K562 (cell line): ENCODE data around the gene SLC19A1. TPM values are rescaled to one million over a fixed set of nuclear protein-coding genes. Genes with fewer than 3 reads are reported as not detected.

Experiments
- ATAC-seq: fragments of 200-7000 bp; cut with Tn5 transposase; 3 replicates; pipeline ENCODE4 v1.9.1; 2020; ENCODE audit warnings: moderate library complexity
- BruUV-seq: library from RNA; stranded (reverse); fragments of 400-500 nt; replicated peaks from 2 replicates; lab custom pipeline; 2021; lab: Mats Ljungman, UMichigan
- CTCF ChIA-PET: fragments of 300-600 bp; formaldehyde crosslinking; extraction: SDS; loops from one replicate; lab custom pipeline; 2021; ENCODE audit warnings: low intra/inter-chr PET ratio; lab: Yijun Ruan, JAX
- POLR2A ChIA-PET: fragments of 300-600, 350-650 bp; sonication (Branson Sonifier 250); formaldehyde crosslinking; extraction: SDS; loops from one replicate; lab custom pipeline; 2021; ENCODE audit warnings: antibody characterized with exemption, inconsistent platforms; lab: Yijun Ruan, JAX
- DNase-seq, 4 experiments: peaks; one replicate each; pipeline versions ENCODE4 v3.0.0 to v3.0.0-alpha.2; 2011 to 2018; ENCODE audit warnings: low spot score in 3 of 4, mixed read lengths in 3 of 4; ENCODE audit errors: extremely low read depth in 1 of 4
- FAIRE-seq: peaks from 2 replicates; lab custom pipeline; 2011; peaks lifted over from hg19 to GRCh38; lab: Jason Lieb, UNC
- H2AFZ ChIP-seq: 2 replicates; pipeline ENCODE4 v1.6.0; 2011; ENCODE audit warnings: low read depth, low read length, control low read depth, inconsistent platforms
- H3K27ac ChIP-seq: fragments of 200-600 bp; 3 replicates; pipeline ENCODE4 v1.8.0; 2011; ENCODE audit warnings: low read depth, mild to moderate bottlenecking, control low read depth, inconsistent platforms, low read length, moderate library complexity, mixed read lengths; ENCODE audit errors: extremely low read depth
- H3K27me3 ChIP-seq, 2 experiments: fragments of 300-600 bp in 1 of 2; 2 replicates in 1 of 2; 3 replicates in 1 of 2; pipeline versions ENCODE4 v1.6.0 to v1.8.0; 2011; ENCODE audit warnings: inconsistent platforms in 2 of 2, low read length in 2 of 2, mild to moderate bottlenecking in 1 of 2, mixed read lengths in 1 of 2, moderate library complexity in 1 of 2; ENCODE audit not compliant: control insufficient read depth in 2 of 2, insufficient read depth in 2 of 2
- H3K36me3 ChIP-seq: fragments of 300-600 bp; 3 replicates; pipeline ENCODE4 v1.8.0; 2011; ENCODE audit warnings: mild to moderate bottlenecking, low read length, inconsistent platforms; ENCODE audit not compliant: control insufficient read depth, insufficient read depth
- H3K4me1 ChIP-seq, 2 experiments: fragments of 200-600 bp in 1 of 2; replicated peaks in 1 of 2; 2 replicates in 1 of 2; 3 replicates in 1 of 2; pipeline versions ENCODE4 v1.5.1 to v1.8.0; 2011; ENCODE audit warnings: inconsistent platforms in 2 of 2, low read length in 2 of 2, mild to moderate bottlenecking in 1 of 2, mixed read lengths in 1 of 2, moderate library complexity in 1 of 2; ENCODE audit not compliant: control insufficient read depth in 2 of 2, insufficient read depth in 2 of 2
- H3K4me2 ChIP-seq: 2 replicates; pipeline ENCODE4 v1.6.1; 2011; ENCODE audit warnings: low read length, control low read depth, inconsistent platforms, mixed read lengths; ENCODE audit not compliant: insufficient read depth
- H3K4me3 ChIP-seq: fragments of 200-600 bp; sonication (generic), shearing (Covaris generic); 2 replicates; pipeline ENCODE4 v1.5.1; 2016; ENCODE audit warnings: control low read depth, inconsistent platforms
- H3K79me2 ChIP-seq: fragments of 200-600 bp; 3 replicates; pipeline ENCODE4 v1.8.0; 2011; ENCODE audit warnings: low read length, inconsistent platforms; ENCODE audit not compliant: control insufficient read depth, insufficient read depth
- H3K9ac ChIP-seq, 2 experiments: 2 replicates each; pipeline versions ENCODE4 v1.6.0 to v1.6.1; 2011; ENCODE audit warnings: low read depth in 2 of 2, low read length in 2 of 2, control low read depth in 1 of 2, inconsistent platforms in 1 of 2, mild to moderate bottlenecking in 1 of 2, mixed read lengths in 1 of 2; ENCODE audit not compliant: insufficient read depth in 1 of 2
- H3K9me1 ChIP-seq: one replicate; pipeline ENCODE4 v1.6.0; 2011; ENCODE audit warnings: inconsistent platforms, mild to moderate bottlenecking, low read length, moderate library complexity; ENCODE audit not compliant: control insufficient read depth, insufficient read depth
- H3K9me3 ChIP-seq: replicated peaks from 2 replicates; pipeline ENCODE4 v1.5.1; 2011; ENCODE audit warnings: low read depth, low read length, inconsistent platforms; ENCODE audit not compliant: control insufficient read depth, insufficient read depth
- H4K20me1 ChIP-seq: replicated peaks from 2 replicates; pipeline ENCODE4 v1.6.1; 2011; ENCODE audit warnings: low read length, inconsistent platforms, mixed read lengths; ENCODE audit not compliant: control insufficient read depth, insufficient read depth
- HDAC1 ChIP-seq, 2 experiments: fragments of 450-650 bp; IDR thresholded peaks; 2 replicates each; pipeline ENCODE4 v1.6.1; 2016 to 2017; ENCODE audit warnings: inconsistent platforms in 1 of 2, mild to moderate bottlenecking in 1 of 2, moderate library complexity in 1 of 2
- HDGF ChIP-seq: fragments of 450-650 bp; IDR thresholded peaks from 2 replicates; pipeline ENCODE4 v1.6.1; 2016
- MIER1 ChIP-seq: fragments of 450-650 bp; IDR thresholded peaks from 2 replicates; pipeline ENCODE4 v1.6.1; 2016; ENCODE audit warnings: antibody characterized with exemption, mild to moderate bottlenecking, low read depth
- MYBL2 ChIP-seq, 2 experiments: fragments of 450-650 bp in 1 of 2; sonication (generic) in 1 of 2; formaldehyde crosslinking in 1 of 2; IDR thresholded peaks; 2 replicates each; pipeline versions ENCODE4 v1.6.1 to v1.8.1; 2017 to 2022; ENCODE audit warnings: borderline replicate concordance in 1 of 2, inconsistent platforms in 1 of 2, low read depth in 1 of 2, mild to moderate bottlenecking in 1 of 2, missing genetic modification reagents in 1 of 2, moderate library complexity in 1 of 2
- PHF20 ChIP-seq: fragments of 450-650 bp; IDR thresholded peaks from 2 replicates; pipeline ENCODE4 v1.6.1; 2018; ENCODE audit not compliant: partially characterized antibody
- WGBS: fragments of 100-300 bp; shearing (Covaris generic); methylation state at CpG from one replicate; pipeline ENCODE4 v1.1.6; 2016; ENCODE audit warnings: low coverage, mixed read lengths; ENCODE audit not compliant: insufficient coverage; ENCODE audit errors: missing lambda C conversion rate; 5-methylcytosine and 5-hydroxymethylcytosine counted together
- in situ Hi-C: fragments of 300-500 bp; cut with MboI; formaldehyde crosslinking; loops from 4 replicates; pipeline ENCODE4 v1.15.0; 2018; ENCODE audit warnings: inconsistent platforms, mixed read lengths
- intact Hi-C: fragments of 100-400 bp; cut with micrococcal nuclease; formaldehyde crosslinking; loops from 2 replicates; pipeline ENCODE4 v1.14.2; 2022
- polyA plus RNA-seq, 8 experiments: library from polyadenylated mRNA; depleted of rRNA in 4 of 8; stranded (reverse) in 5 of 8; unstranded in 3 of 8; fragments of >200 nt; fragmentation: Nextera tagmentation in 2 of 8; fragmentation: Illumina TruSeq in 1 of 8; extraction: Ambion mirVana in 2 of 8; extraction: Trizol in 1 of 8; gene quantifications; 2 replicates each; pipeline versions ENCODE4 v1.2.1 to v1.2.3, GENCODE V29; 2011 to 2014; ENCODE audit warnings: inconsistent platforms in 1 of 8, missing spikeins in 1 of 8
- total RNA-seq, 7 experiments: library from RNA; depleted of rRNA in 6 of 7; stranded (reverse); fragments of >200 nt in 6 of 7; fragmentation: Illumina TruSeq in 2 of 7; extraction: Trizol in 2 of 7; gene quantifications; 2 replicates each; pipeline versions ENCODE4 v1.2.1 to v1.2.3, GENCODE V29; 2011 to 2021; ENCODE audit warnings: low replicate concordance in 1 of 7
- TF ChIP-seq, protein P1 (sequence below): fragments of 450-650 bp; formaldehyde crosslinking; IDR thresholded peaks from 2 replicates; pipeline ENCODE4 v1.4.0; 2022; ENCODE audit warnings: missing genetic modification characterization
- TF ChIP-seq, protein P2 (sequence below): sonication (generic); formaldehyde crosslinking; IDR thresholded peaks from 2 replicates; pipeline ENCODE4 v1.8.0; 2022; ENCODE audit warnings: mild to moderate bottlenecking, low read depth, missing genetic modification reagents
- TF ChIP-seq, protein P3 (sequence below): sonication (generic); formaldehyde crosslinking; IDR thresholded peaks from 2 replicates; pipeline ENCODE4 v1.8.1; 2023; ENCODE audit warnings: mild to moderate bottlenecking, missing genetic modification reagents

SLC19A1 gene
- total and polyA plus RNA-seq, 9 of the 15 experiments (the other 6 are each of a cell fraction or from before 2014, with no cell fraction given): 0.65 to 88.7 (median 12.0) TPM

DNA sequence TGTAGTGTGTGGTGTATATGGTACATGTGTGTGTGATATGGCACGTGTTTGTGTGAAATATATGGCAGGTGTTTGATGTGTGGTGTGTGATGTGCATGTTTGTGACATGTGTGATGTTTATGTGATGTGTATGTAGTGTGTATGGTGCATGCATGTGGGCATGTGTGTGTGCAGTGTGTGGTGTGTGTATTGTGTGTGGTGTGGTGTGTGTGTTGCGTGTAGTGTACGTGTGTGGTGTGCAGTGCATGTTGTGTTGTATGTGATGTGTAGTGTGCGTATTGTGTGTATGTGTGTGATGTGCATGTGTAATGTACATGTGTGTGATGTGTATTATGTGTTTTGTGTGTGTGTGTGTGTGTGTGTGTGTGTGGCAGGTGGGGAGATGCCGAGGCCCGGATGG, 65.7 kb downstream of the SLC19A1 start (continued):
- TF ChIP-seq HDAC1 (IDR thresholded peaks at IDR 0.05) (peak in 1 of 2 experiments; percentile 36; a peak in 1 of 4 replicates), MIER1 (0 out of 2 replicates have a peak, but pooled peaks have one; percentile 36), MYBL2 (IDR thresholded peaks at IDR 0.05; ENCODE audit: low read depth) (no peak; the same call in 1 of the 2 replicates), MYBL2 (CRISPR knock-in tag; IDR thresholded peaks at IDR 0.05; ENCODE audit: borderline replicate concordance) (0 out of 2 replicates have a peak, but pooled peaks have one; percentile 57), HDGF (0 out of 2 replicates have a peak, but pooled peaks have one; percentile 35), PHF20 (peak; percentile 73)
- TF ChIP-seq, protein P1, sequence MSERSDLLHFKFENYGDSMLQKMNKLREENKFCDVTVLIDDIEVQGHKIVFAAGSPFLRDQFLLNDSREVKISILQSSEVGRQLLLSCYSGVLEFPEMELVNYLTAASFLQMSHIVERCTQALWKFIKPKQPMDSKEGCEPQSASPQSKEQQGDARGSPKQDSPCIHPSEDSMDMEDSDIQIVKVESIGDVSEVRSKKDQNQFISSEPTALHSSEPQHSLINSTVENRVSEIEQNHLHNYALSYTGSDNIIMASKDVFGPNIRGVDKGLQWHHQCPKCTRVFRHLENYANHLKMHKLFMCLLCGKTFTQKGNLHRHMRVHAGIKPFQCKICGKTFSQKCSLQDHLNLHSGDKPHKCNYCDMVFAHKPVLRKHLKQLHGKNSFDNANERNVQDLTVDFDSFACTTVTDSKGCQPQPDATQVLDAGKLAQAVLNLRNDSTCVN: peak; percentile 60; the same call in 1 of the 2 replicates

DNA sequence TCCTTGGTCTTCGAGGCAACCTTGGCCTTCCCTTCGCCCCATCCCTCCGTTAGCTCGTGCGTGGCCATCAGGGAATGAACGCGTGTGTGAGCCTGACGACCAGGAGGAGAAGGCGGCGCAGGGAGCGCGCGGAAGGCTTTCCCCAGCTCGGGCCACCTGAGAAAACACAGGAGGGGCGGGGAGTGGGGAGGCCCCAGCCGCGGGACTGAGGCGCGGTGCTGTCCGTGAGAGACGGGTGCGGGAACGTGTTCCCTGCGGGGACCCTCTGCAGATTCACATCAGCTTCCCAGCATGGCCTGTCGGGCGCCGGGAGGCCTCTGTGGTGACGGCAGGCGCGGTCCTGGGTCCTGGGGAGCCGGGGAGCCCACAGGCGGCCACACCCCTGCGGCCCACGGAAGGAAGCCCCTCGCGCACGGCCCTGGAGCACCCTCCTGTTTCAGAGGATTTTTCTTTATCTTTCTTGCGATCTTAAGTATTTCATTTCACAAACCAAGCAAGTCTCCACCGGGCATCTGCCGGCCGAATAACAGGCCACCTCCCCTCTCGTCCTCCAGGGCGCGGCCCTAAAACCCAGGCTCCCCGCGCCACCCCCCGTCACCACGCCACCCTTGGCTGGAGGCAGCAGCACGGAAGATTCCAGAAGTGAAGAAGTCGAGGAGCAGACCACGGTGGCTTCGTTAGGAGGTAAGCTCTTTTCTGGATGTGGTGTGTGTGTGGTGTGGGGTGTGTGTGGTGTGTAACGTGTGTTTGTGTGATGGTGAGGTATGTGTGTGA, 66.3 kb downstream of the SLC19A1 start:
- H3K4me1 ChIP-seq: peaks cover 10 to 81% of the 10 kb centered on the region in 2 experiments; a peak in 4 of 5 replicates
- no peak overlapping the region for H3K27ac ChIP-seq
- in situ Hi-C loops: no loop called here
- no peaks in the 10 kb centered on the region for H3K79me2 ChIP-seq
- ATAC-seq: no peak
- peaks cover 2% of the 10 kb centered on the region for H4K20me1 ChIP-seq
- no TSS peak for BruUV-seq
- WGBS: 73% methylated on average over 31 of the region's 53 CpGs
- intact Hi-C loops: loop anchor here (5.0 kb wide), 1 partner anchor 121 kb away; no protein-coding TSS in a partner anchor
- TF ChIP-seq, protein P2, sequence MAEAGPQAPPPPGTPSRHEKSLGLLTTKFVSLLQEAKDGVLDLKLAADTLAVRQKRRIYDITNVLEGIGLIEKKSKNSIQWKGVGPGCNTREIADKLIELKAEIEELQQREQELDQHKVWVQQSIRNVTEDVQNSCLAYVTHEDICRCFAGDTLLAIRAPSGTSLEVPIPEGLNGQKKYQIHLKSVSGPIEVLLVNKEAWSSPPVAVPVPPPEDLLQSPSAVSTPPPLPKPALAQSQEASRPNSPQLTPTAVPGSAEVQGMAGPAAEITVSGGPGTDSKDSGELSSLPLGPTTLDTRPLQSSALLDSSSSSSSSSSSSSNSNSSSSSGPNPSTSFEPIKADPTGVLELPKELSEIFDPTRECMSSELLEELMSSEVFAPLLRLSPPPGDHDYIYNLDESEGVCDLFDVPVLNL (CRISPR knock-in tag): no peak
- TF ChIP-seq, protein P3, sequence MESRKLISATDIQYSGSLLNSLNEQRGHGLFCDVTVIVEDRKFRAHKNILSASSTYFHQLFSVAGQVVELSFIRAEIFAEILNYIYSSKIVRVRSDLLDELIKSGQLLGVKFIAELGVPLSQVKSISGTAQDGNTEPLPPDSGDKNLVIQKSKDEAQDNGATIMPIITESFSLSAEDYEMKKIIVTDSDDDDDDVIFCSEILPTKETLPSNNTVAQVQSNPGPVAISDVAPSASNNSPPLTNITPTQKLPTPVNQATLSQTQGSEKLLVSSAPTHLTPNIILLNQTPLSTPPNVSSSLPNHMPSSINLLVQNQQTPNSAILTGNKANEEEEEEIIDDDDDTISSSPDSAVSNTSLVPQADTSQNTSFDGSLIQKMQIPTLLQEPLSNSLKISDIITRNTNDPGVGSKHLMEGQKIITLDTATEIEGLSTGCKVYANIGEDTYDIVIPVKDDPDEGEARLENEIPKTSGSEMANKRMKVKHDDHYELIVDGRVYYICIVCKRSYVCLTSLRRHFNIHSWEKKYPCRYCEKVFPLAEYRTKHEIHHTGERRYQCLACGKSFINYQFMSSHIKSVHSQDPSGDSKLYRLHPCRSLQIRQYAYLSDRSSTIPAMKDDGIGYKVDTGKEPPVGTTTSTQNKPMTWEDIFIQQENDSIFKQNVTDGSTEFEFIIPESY (CRISPR knock-in tag): 0 out of 2 replicates have a peak, but pooled peaks have one; percentile 25
- no peaks in the 10 kb centered on the region; the same call in none of the 2 replicates for H3K9me3 ChIP-seq
- peaks cover 10% of the 10 kb centered on the region; the same call in 2 of the 3 replicates for H3K36me3 ChIP-seq
- no peak overlapping the region for H3K4me3 ChIP-seq
- peaks cover 4% of the 10 kb centered on the region for H3K9me1 ChIP-seq
- CTCF ChIA-PET: no interaction called here
- no peak overlapping the region for H2AFZ ChIP-seq
- POLR2A ChIA-PET: interaction anchor here (0.6 to 1.1 kb wide), 2 partner anchors 119 to 226 kb away, joined by 3 read pairs; no protein-coding TSS in a partner anchor
- H3K9ac ChIP-seq: no peak overlapping the region
- no peak for DNase-seq
- FAIRE-seq: no peak
- H3K4me2 ChIP-seq: no peak overlapping the region
- no peaks in the 10 kb centered on the region; a peak in 1 of 5 replicates for H3K27me3 ChIP-seq
